Endothelial cell of umbilical vein (primary cell): ENCODE data around the gene MYO1F.

Source experiments
- CTCF ChIP-seq, 2 donors: IDR thresholded peaks; 1 replicate in 1 of 2; 2 replicates in 1 of 2; pipeline ENCODE4 v1.5.1; 2011; ENCODE audit warnings: low read length in 2 of 2, mild to moderate bottlenecking in 2 of 2, moderate library complexity in 2 of 2, control low read depth in 1 of 2, inconsistent platforms in 1 of 2, low read depth in 1 of 2; ENCODE audit not compliant: insufficient read depth in 1 of 2; ENCODE audit errors: extremely low read depth in 1 of 2
- EZH2 ChIP-seq: IDR thresholded peaks from 2 replicates; pipeline ENCODE4 v1.6.1; 2012; ENCODE audit warnings: borderline replicate concordance, low read depth, mild to moderate bottlenecking, moderate library complexity, low read length, inconsistent platforms; ENCODE audit not compliant: severe bottlenecking
- FOS ChIP-seq: IDR thresholded peaks from 2 replicates; pipeline ENCODE4 v1.6.1; 2011; ENCODE audit warnings: mild to moderate bottlenecking, low read length, moderate library complexity, borderline replicate concordance; ENCODE audit not compliant: insufficient read depth
- GATA2 ChIP-seq: IDR thresholded peaks from 2 replicates; pipeline ENCODE4 v1.7.0; 2011; ENCODE audit warnings: low read depth, mild to moderate bottlenecking, moderate library complexity, mixed read lengths, low read length; ENCODE audit not compliant: insufficient read length, insufficient read depth
- JUN ChIP-seq: IDR thresholded peaks from 2 replicates; pipeline ENCODE4 v1.6.1; 2011; ENCODE audit warnings: borderline replicate concordance, low read depth; ENCODE audit not compliant: insufficient read length, insufficient read depth
- MYC ChIP-seq: IDR thresholded peaks from one replicate; pipeline ENCODE4 v1.6.1; 2011; ENCODE audit warnings: mild to moderate bottlenecking, low read depth, low read length
- POLR2A ChIP-seq: IDR thresholded peaks from 2 replicates; pipeline ENCODE4 v1.6.1; 2012; ENCODE audit warnings: low read depth, mild to moderate bottlenecking, control low read depth, low read length
- POLR2AphosphoS5 ChIP-seq: IDR thresholded peaks from 2 replicates; pipeline ENCODE4 v1.6.1; 2012; ENCODE audit warnings: low read depth, mild to moderate bottlenecking, control low read depth, low read length, moderate library complexity; ENCODE audit not compliant: insufficient read depth
- TF ChIP-seq, protein P1 (sequence below): IDR thresholded peaks from 2 replicates; pipeline ENCODE4 v1.6.1; 2011; ENCODE audit not compliant: insufficient read depth, insufficient read length

- no peak for TF ChIP-seq POLR2A
- TF ChIP-seq CTCF (IDR thresholded peaks at IDR 0.05; ENCODE audit: extremely low read depth in 1 of 2, insufficient read depth in 1 of 2, low read depth in 1 of 2, low read length in 2 of 2) = no peak
- TF ChIP-seq GATA2 = no peak
- no peak for TF ChIP-seq EZH2
- TF ChIP-seq POLR2AphosphoS5 = no peak
- TF ChIP-seq, protein P1, sequence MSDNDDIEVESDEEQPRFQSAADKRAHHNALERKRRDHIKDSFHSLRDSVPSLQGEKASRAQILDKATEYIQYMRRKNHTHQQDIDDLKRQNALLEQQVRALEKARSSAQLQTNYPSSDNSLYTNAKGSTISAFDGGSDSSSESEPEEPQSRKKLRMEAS = no peak
- TF ChIP-seq MYC = no peak
- TF ChIP-seq JUN = no peak
- no peak for TF ChIP-seq FOS
Measured at GRCh38 chr19:8484331-8484894, 92.8 kb downstream of the MYO1F start.
